HCT116 (cell line): ENCODE results near the gene SYTL3. TPM values are rescaled to one million over a fixed set of nuclear protein-coding genes. Genes with fewer than 3 reads are reported as not detected.

Experiments used
- ATAC-seq: fragments of 200-7000 bp; cut with Tn5 transposase; 2 replicates; pipeline ENCODE4 v1.9.1; 2020; ENCODE audit warnings: mild to moderate bottlenecking, moderate library complexity
- BruUV-seq: library from RNA; stranded (reverse); fragments of 400-500 nt; replicated peaks from 2 replicates; lab custom pipeline; 2021; lab: Mats Ljungman, UMichigan
- CTCF ChIA-PET: fragments of 300-600 bp; sonication (Branson Sonifier 250); formaldehyde crosslinking; loops from one replicate; lab custom pipeline; 2021; ENCODE audit warnings: antibody characterized with exemption; lab: Charles Lee
- POLR2A ChIA-PET: fragments of 300-600, 350-600 bp; sonication (Branson Sonifier 250); formaldehyde crosslinking; loops from one replicate; lab custom pipeline; 2021; ENCODE audit warnings: antibody characterized with exemption; lab: Charles Lee
- RAD21 ChIA-PET, 2 experiments: fragments of 300-600 bp; sonication (Branson Sonifier 250); formaldehyde crosslinking; loops; one replicate each; lab custom pipeline; 2023; ENCODE audit warnings: low total read pairs in 2 of 2; ENCODE audit not compliant: uncharacterized antibody in 2 of 2, unreplicated experiment in 2 of 2, low non-redundant PET in 1 of 2; lab: Charles Lee
- DNase-seq: peaks from one replicate; pipeline ENCODE4 v3.0.0-alpha.2; 2010; ENCODE audit warnings: low read depth, low spot score
- H2AFZ ChIP-seq: fragments of 200-600 bp; shearing (Covaris generic), sonication (generic); 2 replicates; pipeline ENCODE4 v1.6.1; 2017; ENCODE audit warnings: low read depth, mixed run types, mixed read lengths, antibody characterized with exemption, low read length; ENCODE audit not compliant: poor library complexity, severe bottlenecking
- H3K27ac ChIP-seq: 2 replicates; pipeline ENCODE4 v1.5.1; 2012; ENCODE audit warnings: low read depth, low read length
- H3K27me3 ChIP-seq: fragments of 200-600 bp; sonication (generic); 2 replicates; pipeline ENCODE4 v1.6.1; 2016; ENCODE audit warnings: mixed run types, low read length, mixed read lengths; ENCODE audit not compliant: insufficient read depth
- H3K36me3 ChIP-seq, 2 experiments: fragments of 200-500 bp in 1 of 2; fragments of 200-600 bp in 1 of 2; sonication (Bioruptor generic) in 1 of 2; sonication (generic) in 1 of 2; 2 replicates each; pipeline versions ENCODE4 v1.5.1 to v1.6.1; 2014 to 2016; ENCODE audit warnings: low read length in 2 of 2, inconsistent platforms in 1 of 2, mixed read lengths in 1 of 2, mixed run types in 1 of 2; ENCODE audit not compliant: insufficient read depth in 2 of 2, control insufficient read depth in 1 of 2
- H3K4me1 ChIP-seq, 2 experiments: fragments of 200-600 bp in 1 of 2; sonication (generic) in 1 of 2; 2 replicates each; pipeline versions ENCODE4 v1.5.1 to v1.6.1; 2012 to 2017; ENCODE audit warnings: low read length in 2 of 2, inconsistent platforms in 1 of 2, mild to moderate bottlenecking in 1 of 2, mixed read lengths in 1 of 2, mixed run types in 1 of 2, moderate library complexity in 1 of 2; ENCODE audit not compliant: insufficient read depth in 2 of 2, control insufficient read depth in 1 of 2
- H3K4me2 ChIP-seq: fragments of 200-600 bp; sonication (generic); 2 replicates; pipeline ENCODE4 v1.6.1; 2017; ENCODE audit warnings: mixed run types, low read length, mixed read lengths
- H3K4me3 ChIP-seq, 2 experiments: fragments of 200-600 bp in 1 of 2; sonication (generic) in 1 of 2; replicated peaks in 1 of 2; 2 replicates each; pipeline ENCODE4 v1.5.1; 2011 to 2016; ENCODE audit warnings: low read length in 2 of 2, control low read depth in 1 of 2, low read depth in 1 of 2, mild to moderate bottlenecking in 1 of 2, mixed read lengths in 1 of 2, mixed run types in 1 of 2
- H3K79me2 ChIP-seq: fragments of 200-600 bp; sonication (generic); 2 replicates; pipeline ENCODE4 v1.6.1; 2017; ENCODE audit warnings: mild to moderate bottlenecking, mixed run types, low read length, moderate library complexity, mixed read lengths; ENCODE audit not compliant: insufficient read depth
- H3K9ac ChIP-seq: fragments of 200-600 bp; sonication (generic); 2 replicates; pipeline ENCODE4 v1.6.1; 2016; ENCODE audit warnings: low read length, mixed read lengths
- H3K9me2 ChIP-seq: fragments of 200-600 bp; sonication (generic), shearing (Covaris generic); 2 replicates; pipeline ENCODE4 v1.6.1; 2017; ENCODE audit warnings: mixed run types, mild to moderate bottlenecking, moderate library complexity; ENCODE audit not compliant: insufficient read depth
- H3K9me3 ChIP-seq, 2 experiments: fragments of 200-500 bp in 1 of 2; fragments of 200-600 bp in 1 of 2; sonication (Bioruptor generic) in 1 of 2; sonication (generic) in 1 of 2; 2 replicates each; pipeline ENCODE4 v1.6.1; 2014 to 2017; ENCODE audit warnings: low read length in 2 of 2, mixed read lengths in 2 of 2, inconsistent platforms in 1 of 2, low read depth in 1 of 2, mild to moderate bottlenecking in 1 of 2, mixed run types in 1 of 2, moderate library complexity in 1 of 2; ENCODE audit not compliant: control insufficient read depth in 1 of 2, insufficient read depth in 1 of 2
- H4K20me1 ChIP-seq: fragments of 200-600 bp; sonication (generic), shearing (Covaris generic); 2 replicates; pipeline ENCODE4 v1.6.1; 2017; ENCODE audit warnings: mixed run types, mild to moderate bottlenecking, moderate library complexity; ENCODE audit not compliant: insufficient read depth
- CBX3 ChIP-seq: IDR thresholded peaks from 2 replicates; pipeline ENCODE4 v1.6.1; 2012; ENCODE audit warnings: low read depth
- CEBPB ChIP-seq: IDR thresholded peaks from 2 replicates; pipeline ENCODE4 v1.6.1; 2012; ENCODE audit warnings: low read depth
- RAD21 ChIP-seq: IDR thresholded peaks from 2 replicates; pipeline ENCODE4 v1.6.1; 2012; ENCODE audit warnings: low read depth, mild to moderate bottlenecking
- REST ChIP-seq: IDR thresholded peaks from 2 replicates; pipeline ENCODE4 v1.6.1; 2012; ENCODE audit warnings: low read depth
- ZNF274 ChIP-seq: fragments of 200-500 bp; sonication (Bioruptor generic); IDR thresholded peaks from 2 replicates; pipeline ENCODE4 v1.6.1; 2014; ENCODE audit warnings: mild to moderate bottlenecking, low read depth, low read length, inconsistent platforms
- intact Hi-C: fragments of 100-400 bp; cut with micrococcal nuclease; formaldehyde crosslinking; loops from 2 replicates; pipeline ENCODE4 v1.10.0; 2022
- total RNA-seq: library from RNA; stranded (reverse); gene quantifications from one replicate; pipeline ENCODE4 v1.2.1, GENCODE V29; 2021; ENCODE audit not compliant: unreplicated experiment

SYTL3 gene
- total RNA-seq, 1 experiment from 2014 or later = 55.3 TPM

- DNase-seq = no peak
Observed at GRCh38 chr6:158655569-158656450, 6.0 kb downstream of the SYTL3 start.

More at GRCh38 chr6:158655569-158656450, 6.0 kb downstream of the SYTL3 start:
- BruUV-seq = no TSS peak
- Histone ChIP-seq H3K4me2 (no peak overlapping the region), H3K27ac (no peak overlapping the region), H3K27me3 (no peaks in the 10 kb centered on the region), H4K20me1 (no peaks in the 10 kb centered on the region), H3K79me2 (no peaks in the 10 kb centered on the region), H3K4me3 (no peak overlapping the region), H2AFZ (no peak overlapping the region), H3K9me2 (no peaks in the 10 kb centered on the region), H3K36me3 (no peaks in the 10 kb centered on the region), H3K9me3 (no peaks in the 10 kb centered on the region), H3K9ac (peak overlapping the region; percentile 8; the same call in 1 of the 2 replicates), H3K4me1 (peaks cover 41 to 59% of the 10 kb centered on the region in 2 experiments)
- no peak for TF ChIP-seq REST
- no peak for TF ChIP-seq ZNF274
- no peak for TF ChIP-seq RAD21
- no peak for TF ChIP-seq CEBPB
- no peak for TF ChIP-seq CBX3
- intact Hi-C loops = no loop called here
- ChIA-PET CTCF (no interaction called here), POLR2A (no interaction called here), RAD21 (no interaction called here)
- ATAC-seq = no peak
